Measurements from ENCODE around the gene RAD51B.

- TF ChIP-seq CTCF (IDR thresholded peaks at IDR 0.05) (no peak), POLR2A (IDR thresholded peaks at IDR 0.05) (no peak)
These were observed 284.9 kb downstream of the RAD51B start for GRCh38 chr14:68104518-68104917.

Measured in thyroid gland (tissue), 4 donors.